IPS DF 4.7 (cell line): Measurements from ENCODE around the gene FLAD1.
"Not testable (repeated sequence)": the region's sequence is repeated elsewhere in the genome, so short reads cannot be mapped to it uniquely, and the experiment has no call there.

Experiments used
- DNase-seq: peaks from one replicate; pipeline ENCODE4 v3.0.0-alpha.2; 2013; ENCODE audit warnings: low spot score; ENCODE audit errors: extremely low read depth

The FLAD1 gene

GRCh38 chr1:154988058-154988954, 5.2 kb downstream of the FLAD1 start:
- DNase-seq: no peak

- DNase-seq: no peak
Measured at GRCh38 chr1:154989195-154989860, 6.2 kb downstream of the FLAD1 start.

- no peak for DNase-seq
Measured at GRCh38 chr1:154990276-154990675, 7.1 kb downstream of the FLAD1 start.

- DNase-seq: no peak
Measured at GRCh38 chr1:154992721-154993571, 9.8 kb downstream of the FLAD1 start.

- no peak for DNase-seq
Measured at GRCh38 chr1:154993572-154994268, 10.6 kb downstream of the FLAD1 start, which contains the start of gene LENEP. Gene LENEP, plus strand, starts transcription at chr1:154993586. Its CDS starts 22 bp downstream, at chr1:154993608.

GRCh38 chr1:154994269-154994587, 11.1 kb downstream of the FLAD1 start:
- no peak for DNase-seq

GRCh38 chr1:154994591-154994990, 11.4 kb downstream of the FLAD1 start:
- no peak for DNase-seq

- DNase-seq: not testable (repeated sequence)
Measured at GRCh38 chr1:154995301-154995983, 12.3 kb downstream of the FLAD1 start.

- no peak for DNase-seq
Measured at GRCh38 chr1:154996966-154997701, 14.0 kb downstream of the FLAD1 start.

- no peak for DNase-seq
Measured at GRCh38 chr1:154998201-154998780, 15.1 kb downstream of the FLAD1 start.

GRCh38 chr1:154998818-154999570, 15.8 kb downstream of the FLAD1 start:
- no peak for DNase-seq

GRCh38 chr1:154999571-155000410, 16.6 kb downstream of the FLAD1 start:
- no peak for DNase-seq

- no peak for DNase-seq
Measured at GRCh38 chr1:155000411-155000725, 17.2 kb downstream of the FLAD1 start.

GRCh38 chr1:155000726-155001424, 17.7 kb downstream of the FLAD1 start:
- no peak for DNase-seq

GRCh38 chr1:155001425-155001674, 18.2 kb downstream of the FLAD1 start:
- no peak for DNase-seq

- DNase-seq: no peak
Measured at GRCh38 chr1:155001675-155002463, 18.7 kb downstream of the FLAD1 start.
